HL-60 (cell line): ENCODE measurements around the gene ATP8B3.

Experiments
- CTCF ChIP-seq: IDR thresholded peaks from one replicate; pipeline ENCODE4 v1.5.1; 2011; ENCODE audit warnings: low read length, control low read depth, inconsistent platforms; ENCODE audit not compliant: insufficient read depth
- GABPA ChIP-seq: IDR thresholded peaks from 2 replicates; pipeline ENCODE4 v1.6.1; 2012; ENCODE audit warnings: low read depth
- POLR2AphosphoS5 ChIP-seq: IDR thresholded peaks from 2 replicates; pipeline ENCODE4 v1.6.1; 2012; ENCODE audit warnings: low read depth
- REST ChIP-seq: IDR thresholded peaks from 2 replicates; pipeline ENCODE4 v1.6.1; 2012; ENCODE audit warnings: low read depth; ENCODE audit not compliant: insufficient replicate concordance
- SPI1 ChIP-seq: IDR thresholded peaks from 2 replicates; pipeline ENCODE4 v1.6.1; 2012; ENCODE audit warnings: low read depth, mild to moderate bottlenecking, borderline replicate concordance

DNA sequence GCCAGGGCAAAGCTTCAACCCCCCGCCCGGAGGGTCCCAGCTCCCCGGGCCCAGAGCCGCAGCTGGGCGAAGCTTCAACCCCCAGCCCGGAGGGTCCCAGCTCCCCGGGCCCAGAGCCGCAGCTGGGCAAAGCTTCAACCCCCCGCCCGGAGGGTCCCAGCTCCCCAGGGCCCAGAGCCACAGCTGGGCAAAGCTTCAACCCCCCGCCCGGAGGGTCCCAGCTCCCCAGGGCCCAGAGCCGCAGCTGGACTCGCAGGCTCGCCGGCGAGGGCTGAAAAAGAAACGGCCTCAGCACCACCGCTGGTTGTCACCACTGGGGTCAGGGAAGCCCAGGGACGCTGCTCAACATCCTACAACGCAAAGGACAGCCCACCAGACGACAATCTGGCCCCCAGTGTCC lies 31.0 kb upstream of the ATP8B3 start:
- TF ChIP-seq CTCF (no peak), REST (no peak), POLR2AphosphoS5 (no peak), GABPA (no peak), SPI1 (no peak)
